Measurements from ENCODE around the gene ATXN7.

ATXN7 gene

DNA sequence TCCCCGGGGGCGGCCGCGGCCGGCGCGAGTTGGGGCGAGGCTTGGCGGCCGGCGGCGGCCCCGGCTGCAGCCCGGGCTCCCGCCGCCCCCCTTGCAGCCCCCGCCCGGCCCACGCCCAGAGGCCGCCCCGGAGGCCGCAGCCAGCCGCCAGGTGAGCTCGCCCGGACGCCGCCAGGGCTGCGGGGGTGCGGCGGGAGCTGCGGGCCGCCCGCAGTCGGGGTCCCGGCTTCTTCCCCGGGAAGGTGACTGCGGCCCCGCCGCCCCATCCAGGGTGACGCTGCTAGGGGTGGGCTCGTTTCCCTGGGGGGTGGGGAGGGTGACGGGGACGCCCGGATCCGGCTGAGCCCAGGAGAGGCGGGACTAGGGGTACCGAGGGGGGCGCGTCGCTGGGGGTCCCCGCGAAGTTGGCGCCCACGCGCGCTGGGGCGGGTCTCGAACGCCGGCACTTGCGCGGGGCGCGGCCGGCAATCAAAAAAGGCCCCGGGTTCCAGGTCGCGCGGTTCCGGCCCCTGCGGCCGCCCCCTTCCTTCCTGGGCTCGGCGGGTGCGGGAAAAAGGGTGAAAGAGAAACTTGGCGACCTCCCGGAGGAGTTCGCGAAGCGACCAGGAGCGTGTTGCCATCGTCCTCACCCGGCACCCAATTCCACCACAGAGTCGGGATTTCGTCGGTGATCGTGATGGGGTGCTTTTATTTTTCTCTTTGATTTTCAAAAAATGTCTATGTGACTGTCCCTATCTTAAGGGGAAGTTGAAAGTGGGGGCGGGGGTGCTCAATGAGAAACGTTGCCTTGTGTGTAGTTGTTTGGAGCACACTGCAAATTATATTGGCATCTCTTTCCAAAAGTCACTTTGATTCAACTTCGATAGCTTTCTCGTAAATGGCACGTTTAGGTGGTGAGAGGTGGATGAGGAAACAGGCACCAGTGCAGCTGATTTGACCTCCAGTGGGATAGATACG, 619 bp downstream of the ATXN7 start:
- DNase-seq (ENCODE audit: low read depth) = peak; percentile 20

DNA sequence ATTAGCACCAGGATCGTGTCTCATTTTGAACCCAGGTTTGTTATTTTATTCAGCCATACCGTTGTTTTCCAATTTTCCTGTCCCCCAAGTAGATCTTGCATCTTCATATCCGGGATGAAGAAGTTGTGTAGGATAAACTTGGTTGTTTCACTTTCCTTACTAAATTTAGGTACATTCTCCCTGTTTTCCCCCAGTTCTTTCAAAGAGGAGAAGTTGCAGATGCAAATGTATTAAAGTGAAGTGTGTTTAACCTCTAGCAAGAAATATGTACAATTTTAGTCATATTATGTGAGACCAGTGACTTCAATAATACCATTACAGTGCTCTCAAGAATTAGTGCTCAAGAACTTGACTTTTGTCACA, 1.3 kb downstream of the ATXN7 start:
- DNase-seq (ENCODE audit: low read depth) = no peak

DNA sequence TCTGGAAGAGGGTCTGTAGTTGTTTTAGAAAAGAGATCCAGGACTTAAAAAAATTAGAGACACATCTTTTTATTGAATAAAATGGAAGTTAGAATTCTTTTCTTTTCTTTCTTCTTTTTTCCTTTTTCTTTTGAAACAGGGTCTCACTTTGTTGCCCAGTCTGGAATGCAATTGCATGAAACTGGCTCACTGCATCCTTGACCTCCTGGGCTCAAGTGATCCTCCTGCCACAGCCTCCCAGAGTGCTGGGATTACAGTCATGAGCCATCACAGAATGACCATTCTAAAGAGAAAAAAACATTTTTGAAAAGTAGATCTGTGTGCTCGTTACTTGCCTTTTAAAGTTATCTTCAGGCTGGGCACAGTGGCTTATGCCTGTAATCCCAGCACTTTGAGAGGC, 3.6 kb downstream of the ATXN7 start:
- DNase-seq (ENCODE audit: low read depth) = no peak

DNA sequence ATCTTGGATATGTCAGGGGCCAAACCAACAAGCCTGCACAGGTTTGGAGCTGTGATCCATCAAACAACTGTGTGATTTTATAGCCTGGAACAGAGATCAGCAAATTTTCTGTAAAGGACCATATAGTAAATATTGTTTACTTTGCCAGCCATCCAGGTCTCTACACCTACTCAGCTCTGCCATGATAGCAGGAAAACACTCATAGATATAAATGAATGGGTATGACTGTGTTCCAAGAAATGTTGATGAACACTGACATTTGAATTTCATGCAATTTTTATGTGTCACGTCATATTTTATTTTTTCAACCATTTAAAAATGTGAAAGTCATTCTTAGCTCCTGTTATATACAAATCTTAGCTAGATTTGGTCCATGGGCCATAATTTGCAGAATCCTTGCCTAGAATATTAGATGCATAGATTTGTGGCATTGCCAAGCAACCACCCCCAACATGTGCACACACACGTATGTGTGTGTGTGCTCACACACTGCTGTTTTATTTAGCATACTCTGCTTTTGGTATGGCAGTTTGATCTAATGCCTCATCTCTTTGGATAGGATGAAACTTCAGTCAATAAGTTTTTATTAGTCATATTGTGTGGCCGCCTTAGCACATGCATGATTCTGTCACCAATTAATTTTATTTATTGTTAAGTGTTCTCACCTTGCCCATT, 6.4 kb downstream of the ATXN7 start:
- DNase-seq (ENCODE audit: low read depth) = no peak

- DNase-seq (ENCODE audit: low read depth) = no peak
Observed at GRCh38 chr3:63870615-63871005, 6.9 kb downstream of the ATXN7 start.

- DNase-seq (ENCODE audit: low read depth) = no peak
Observed at GRCh38 chr3:63872135-63872924, 8.7 kb downstream of the ATXN7 start.

DNA sequence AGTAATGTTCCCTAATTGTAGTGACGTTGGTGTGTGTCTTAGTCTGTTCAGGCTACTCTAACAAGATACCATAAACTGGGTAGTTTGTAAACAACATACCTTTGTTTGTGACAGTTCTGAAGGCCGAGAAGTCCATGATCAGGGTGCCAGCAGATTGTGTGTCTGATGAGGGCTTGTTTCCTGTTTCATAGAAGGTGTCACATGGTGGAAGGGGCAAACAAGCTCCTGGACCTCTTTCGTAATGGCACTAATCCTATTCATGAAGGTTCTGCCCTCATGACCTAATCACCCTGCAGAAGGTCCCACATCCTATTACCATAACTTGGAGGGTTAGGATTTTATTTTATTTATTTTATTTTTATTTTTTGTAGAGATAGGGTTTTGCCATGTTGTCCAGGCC, 11.1 kb downstream of the ATXN7 start:
- no peak for DNase-seq (ENCODE audit: low read depth)

GRCh38 chr3:63875510-63875909, 11.8 kb downstream of the ATXN7 start:
- no peak for DNase-seq (ENCODE audit: low read depth)

DNA sequence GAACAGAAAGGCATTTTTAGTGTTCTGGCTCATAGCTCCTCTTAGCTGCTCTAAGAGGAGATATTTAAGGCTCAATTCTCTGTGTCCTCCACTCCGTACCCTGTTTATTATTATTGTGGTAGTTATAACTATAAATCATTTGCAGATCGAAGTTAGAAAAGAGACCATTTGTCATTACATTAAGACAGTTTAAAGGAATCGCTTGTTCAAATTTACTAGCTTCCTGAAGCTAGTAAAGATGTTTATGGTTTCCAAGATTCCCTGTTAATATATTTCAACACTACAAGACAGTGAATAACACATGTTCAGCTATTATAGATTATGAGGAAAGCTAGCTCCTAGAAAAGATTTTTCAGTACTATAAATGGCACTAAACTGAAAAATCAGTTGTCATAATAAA, 12.6 kb downstream of the ATXN7 start:
- DNase-seq (ENCODE audit: low read depth) = no peak

- no peak for DNase-seq (ENCODE audit: low read depth)
Observed at GRCh38 chr3:63877737-63878393, 14.2 kb downstream of the ATXN7 start.

DNA sequence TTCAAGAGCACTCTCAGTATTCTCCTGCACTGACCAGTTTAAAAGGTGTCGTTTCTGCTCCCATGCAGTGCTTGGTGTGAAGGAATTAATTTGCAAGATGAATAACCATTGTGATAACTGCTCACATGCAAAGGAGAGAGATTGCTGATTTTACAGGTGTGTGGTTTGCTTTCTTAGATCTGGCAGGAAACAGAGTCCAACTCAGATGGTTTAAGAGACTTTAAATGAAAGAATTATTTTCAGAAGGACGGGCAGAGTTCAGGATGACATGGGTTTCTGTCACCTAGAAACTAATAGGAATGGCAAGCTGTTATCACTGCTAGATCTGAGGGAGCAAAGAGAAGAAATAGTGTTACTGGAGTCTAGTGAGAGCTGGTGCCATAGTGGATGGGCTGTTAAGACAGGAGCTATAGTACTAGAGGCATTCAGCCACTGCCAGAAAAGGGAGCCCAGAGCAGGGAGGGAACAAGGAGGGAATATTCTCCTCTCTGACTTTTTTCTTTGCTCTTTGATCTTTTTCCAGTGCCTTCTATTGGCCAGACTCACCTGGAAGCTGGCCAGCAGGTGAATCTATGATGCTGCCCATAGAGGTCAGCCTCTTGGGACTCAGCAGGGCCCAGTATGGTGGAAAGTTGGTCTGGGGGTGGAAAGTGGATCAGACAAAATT, 14.9 kb downstream of the ATXN7 start:
- no peak for DNase-seq (ENCODE audit: low read depth)

DNA sequence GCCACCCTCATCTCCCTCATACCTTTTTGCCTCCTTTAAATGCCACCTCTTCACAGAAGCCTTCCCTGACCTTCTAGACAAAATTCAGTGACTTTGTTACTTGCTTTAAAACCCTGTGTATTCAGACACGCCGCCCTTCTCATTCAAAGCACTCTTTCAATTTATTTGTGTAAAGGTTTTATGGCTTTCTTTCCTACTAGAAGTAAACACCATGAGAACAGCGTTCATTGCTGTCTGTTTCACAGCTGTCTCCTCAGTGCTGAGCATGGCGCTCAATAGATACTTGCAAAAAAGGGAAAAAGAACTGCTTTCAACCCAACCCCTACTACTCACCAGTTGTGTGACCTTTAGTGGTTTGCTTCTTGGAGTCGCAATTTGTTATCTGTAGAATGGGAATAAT, 17.0 kb downstream of the ATXN7 start:
- DNase-seq (ENCODE audit: low read depth) = no peak

DNA sequence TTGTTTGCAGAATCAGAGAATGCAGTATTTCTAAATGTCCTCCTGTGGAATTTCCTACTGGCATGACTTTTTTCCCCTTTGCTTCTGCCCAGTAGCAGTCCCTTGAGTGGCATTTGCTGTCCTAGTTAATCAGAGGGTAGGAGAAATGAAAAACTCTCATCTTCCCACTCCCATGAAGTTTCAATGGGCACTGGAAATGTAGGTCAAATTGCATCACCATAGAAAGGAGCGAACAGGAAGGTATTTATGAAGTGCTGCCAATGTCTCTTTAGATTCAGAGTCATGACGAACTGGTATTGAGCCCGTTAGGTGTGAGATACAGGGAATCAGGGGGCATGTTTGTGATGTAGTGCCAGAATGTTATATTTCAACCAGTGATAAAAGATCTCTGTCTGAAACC, 23.2 kb downstream of the ATXN7 start:
- DNase-seq (ENCODE audit: low read depth) = no peak

DNA sequence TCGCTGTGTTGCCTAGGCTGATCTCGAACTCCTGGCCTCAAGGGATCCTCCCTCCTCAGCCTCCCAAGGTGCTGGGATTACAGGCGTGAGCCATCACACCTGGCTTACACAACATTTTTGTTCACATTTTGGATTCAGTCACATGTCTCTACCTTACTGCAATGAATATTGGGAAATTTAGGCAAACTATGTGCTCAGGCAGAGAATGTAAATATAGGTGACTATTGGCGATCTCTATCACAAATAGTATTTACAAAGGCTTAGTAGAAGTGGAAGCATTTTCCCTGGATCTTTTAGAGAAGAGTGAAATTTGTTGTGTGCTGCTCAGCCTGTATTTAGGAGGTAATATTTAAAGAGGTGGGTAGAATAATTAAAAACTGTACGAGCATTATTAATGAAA, 27.9 kb downstream of the ATXN7 start:
- no peak for DNase-seq (ENCODE audit: low read depth)

DNA sequence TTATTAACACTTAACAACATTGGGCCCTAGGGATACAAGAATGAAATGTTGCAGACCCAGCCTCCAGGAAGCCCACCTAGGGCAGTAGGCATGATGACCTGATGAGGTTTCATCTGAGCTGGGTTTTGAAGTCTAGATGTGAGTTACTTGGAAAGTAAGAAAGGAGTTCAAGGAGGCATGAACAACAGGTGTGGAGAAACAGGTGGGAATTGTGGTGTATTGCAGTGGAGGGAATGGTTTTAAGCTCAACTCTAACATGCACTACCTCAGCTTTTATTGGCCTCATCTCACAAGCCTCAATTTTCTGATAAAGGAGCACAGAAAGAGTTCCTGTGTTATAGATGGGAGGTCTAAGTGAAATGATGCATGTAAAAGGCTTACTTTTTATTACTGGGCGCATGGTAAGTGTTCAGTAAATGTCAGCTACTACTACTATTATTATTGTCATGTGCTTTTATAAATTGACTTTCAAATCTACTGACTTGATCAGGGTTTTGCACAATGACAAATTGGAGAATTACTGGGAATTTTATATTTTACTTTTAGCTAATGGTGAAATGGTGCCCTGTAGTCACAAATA, 29.2 kb downstream of the ATXN7 start:
- DNase-seq (ENCODE audit: low read depth) = no peak

- no peak for DNase-seq (ENCODE audit: low read depth)
Observed at GRCh38 chr3:63895422-63896189, 31.9 kb downstream of the ATXN7 start.

- no peak for DNase-seq (ENCODE audit: low read depth)
Observed at GRCh38 chr3:63896332-63897030, 32.8 kb downstream of the ATXN7 start.

DNA sequence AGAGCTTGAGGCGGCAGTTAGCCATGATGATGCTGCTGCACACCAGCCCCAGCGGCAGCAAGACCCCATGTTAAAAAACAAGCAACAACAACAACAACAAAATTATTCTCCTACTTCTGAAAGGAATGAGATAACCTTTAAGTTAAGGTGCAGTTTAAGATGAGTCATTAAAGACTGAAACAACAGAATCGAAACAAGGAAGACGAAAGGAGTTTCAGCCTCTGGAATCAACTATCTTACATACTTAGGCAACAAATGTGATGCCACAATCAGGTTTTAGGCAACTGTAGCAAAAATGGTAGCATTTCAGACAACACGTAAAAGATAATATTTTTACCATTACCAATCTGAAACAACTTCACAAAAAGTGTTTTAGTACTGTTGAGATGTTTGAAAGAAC, 36.3 kb downstream of the ATXN7 start:
- no peak for DNase-seq (ENCODE audit: low read depth)

DNA sequence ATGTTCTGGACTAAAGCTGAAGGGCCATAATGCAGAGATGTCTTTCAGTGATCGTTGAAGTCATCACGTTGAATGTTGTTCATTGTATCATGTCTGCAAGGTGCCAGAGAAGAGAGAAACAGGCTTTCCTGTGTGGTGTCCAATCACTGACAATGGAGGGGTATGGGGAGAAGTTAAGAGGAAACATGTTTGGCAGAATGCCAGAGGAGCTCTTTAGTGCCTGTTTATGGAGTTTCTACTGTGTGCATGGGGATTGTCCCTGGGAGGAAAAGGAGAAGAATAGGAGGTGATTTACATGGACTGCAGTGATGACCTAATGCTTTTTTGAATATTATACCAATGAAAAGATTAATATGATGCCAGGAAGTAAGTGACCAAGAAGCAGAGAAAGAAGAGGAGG, 36.8 kb downstream of the ATXN7 start:
- no peak for DNase-seq (ENCODE audit: low read depth)
